HG02884 (cell line): Measurements from ENCODE around the gene MAML3.

ENCODE experiments used
- ATAC-seq: cut with Tn5 transposase; IDR thresholded peaks from one replicate; pipeline ENCODE4 v1.9.1; 2021; ENCODE audit warnings: mild to moderate bottlenecking, moderate library complexity; ENCODE audit not compliant: unreplicated experiment

The MAML3 gene

GRCh38 chr4:139823746-139824145 lies 330.2 kb downstream of the MAML3 start:
- no peak for ATAC-seq

- no peak for ATAC-seq
Observed at GRCh38 chr4:139823345-139823744, 330.6 kb downstream of the MAML3 start.

GRCh38 chr4:139822391-139822790 lies 331.6 kb downstream of the MAML3 start:
- ATAC-seq = no peak

GRCh38 chr4:139819082-139819481 lies 334.9 kb downstream of the MAML3 start:
- no peak for ATAC-seq

GRCh38 chr4:139817657-139818452 lies 336.1 kb downstream of the MAML3 start:
- no peak for ATAC-seq

- ATAC-seq = no peak
Observed at GRCh38 chr4:139816856-139817255, 337.1 kb downstream of the MAML3 start.

GRCh38 chr4:139815778-139816601 lies 338.0 kb downstream of the MAML3 start:
- ATAC-seq = no peak

- ATAC-seq = no peak
Observed at GRCh38 chr4:139814323-139815015, 339.5 kb downstream of the MAML3 start.

GRCh38 chr4:139813881-139814280 lies 340.1 kb downstream of the MAML3 start:
- no peak for ATAC-seq

- ATAC-seq = no peak
Observed at GRCh38 chr4:139810710-139811109, 343.3 kb downstream of the MAML3 start.

GRCh38 chr4:139809757-139810140 lies 344.2 kb downstream of the MAML3 start:
- no peak for ATAC-seq

- ATAC-seq = no peak
Observed at GRCh38 chr4:139808808-139809756, 344.9 kb downstream of the MAML3 start.

GRCh38 chr4:139808381-139808807 lies 345.6 kb downstream of the MAML3 start:
- no peak for ATAC-seq

- ATAC-seq = no peak
Observed at GRCh38 chr4:139807483-139807882, 346.5 kb downstream of the MAML3 start.

GRCh38 chr4:139806929-139807328 lies 347.1 kb downstream of the MAML3 start:
- no peak for ATAC-seq

- no peak for ATAC-seq
Observed at GRCh38 chr4:139802931-139803330, 351.1 kb downstream of the MAML3 start.

GRCh38 chr4:139802488-139802887 lies 351.5 kb downstream of the MAML3 start:
- no peak for ATAC-seq

GRCh38 chr4:139801895-139802294 lies 352.1 kb downstream of the MAML3 start:
- ATAC-seq = no peak

- ATAC-seq = no peak
Observed at GRCh38 chr4:139800082-139800481, 353.9 kb downstream of the MAML3 start.

- ATAC-seq = no peak
Observed at GRCh38 chr4:139799615-139800014, 354.4 kb downstream of the MAML3 start.
